ENCODE measurements around the gene MRPS33. TPM values are rescaled to one million over a fixed set of nuclear protein-coding genes. Genes with fewer than 3 reads are reported as not detected.

The MRPS33 gene
- total and polyA plus RNA-seq, 2 of the 8 experiments (the other 6 are each of a cell fraction or from before 2014, with no cell fraction given): 22.9 to 62.6 TPM

GRCh38 chr7:141024668-141025067, 9.9 kb upstream of the MRPS33 start:
- H3K27me3 ChIP-seq (replicated peaks in 1 of 4; ENCODE audit: control insufficient read depth in 3 of 4, extremely low read depth in 1 of 4, insufficient read depth in 3 of 4, low read length in 3 of 4): no peaks in the 10 kb centered on the region
- H2BK12ac ChIP-seq (ENCODE audit: low read depth, low read length): no peak overlapping the region
- no peaks in the 10 kb centered on the region for H3K36me3 ChIP-seq (ENCODE audit: control insufficient read depth in 2 of 4, insufficient read depth in 4 of 4, low read length in 3 of 4)
- H3K4me2 ChIP-seq (ENCODE audit: insufficient read depth in 1 of 2, low read depth in 2 of 2, low read length in 2 of 2): no peak overlapping the region
- H3K79me1 ChIP-seq (ENCODE audit: low read depth, low read length): no peaks in the 10 kb centered on the region
- DNase-seq (ENCODE audit: low read depth in 1 of 2, low spot score in 2 of 2) (no peak), FAIRE-seq (no peak)
- H2BK20ac ChIP-seq (ENCODE audit: low read length): no peak overlapping the region
- H2BK15ac ChIP-seq (ENCODE audit: low read length): no peak overlapping the region
- H2BK120ac ChIP-seq (replicated peaks; ENCODE audit: low read depth, low read length): no peak overlapping the region
- no peak overlapping the region for H3K4me3 ChIP-seq (ENCODE audit: extremely low read depth in 1 of 4, insufficient read depth in 2 of 4, low read depth in 3 of 4, low read length in 4 of 4)
- no peak overlapping the region for H3K9ac ChIP-seq (replicated peaks in 1 of 4; ENCODE audit: extremely low read depth in 1 of 4, low read depth in 3 of 4, low read length in 3 of 4)
- H3K14ac ChIP-seq (ENCODE audit: insufficient read length): no peak overlapping the region
- no peaks in the 10 kb centered on the region for H4K20me1 ChIP-seq (replicated peaks in 1 of 2; ENCODE audit: control insufficient read depth in 1 of 2, insufficient read depth in 2 of 2, low read length in 2 of 2)
- H3K56ac ChIP-seq (replicated peaks; ENCODE audit: insufficient read length, low read depth, low read length): no peak overlapping the region
- POLR2A ChIA-PET (ENCODE audit: partially characterized antibody): interaction anchor here (2.2 kb wide), 1 partner anchor 10 kb away, joined by 5 read pairs; the partner anchor contains the start of gene MRPS33
- peaks cover 4 to 10% of the 10 kb centered on the region in 2 experiments for H3K9me3 ChIP-seq (ENCODE audit: insufficient read depth in 2 of 2, low read depth in 1 of 2, low read length in 1 of 2)
- CTCF ChIA-PET (ENCODE audit: partially characterized antibody): interaction anchor here (1.7 kb wide), 1 partner anchor 195 kb away, joined by 6 read pairs; no protein-coding TSS in a partner anchor
- no peaks in the 10 kb centered on the region for H3K4me1 ChIP-seq (replicated peaks in 1 of 4; ENCODE audit: control insufficient read depth in 3 of 4, insufficient read depth in 4 of 4, low read length in 3 of 4)
- H3K79me2 ChIP-seq (ENCODE audit: control insufficient read depth in 1 of 2, insufficient read depth in 2 of 2, low read length in 2 of 2): no peaks in the 10 kb centered on the region
- no peak overlapping the region for H4K8ac ChIP-seq (ENCODE audit: extremely low read depth, insufficient read depth, low read length)
- no peak overlapping the region for H4K5ac ChIP-seq (ENCODE audit: insufficient read length, low read depth, low read length)
- no peak overlapping the region for H3K18ac ChIP-seq (ENCODE audit: extremely low read depth, low read length)
- 84% methylated on average over 1 of the region's 1 CpG; no CpG with 5 or more reads in 1 of the 2 experiments for WGBS, 2 experiments (ENCODE audit: extremely low coverage in 1 of 2, insufficient coverage in 1 of 2, insufficient read length in 1 of 2, insufficient replicate concordance in 2 of 2, low coverage in 1 of 2, low lambda C conversion rate in 2 of 2, missing lambda C conversion rate in 1 of 2)
- no peaks in the 10 kb centered on the region for H3K23me2 ChIP-seq (ENCODE audit: low read depth, low read length)
- no peak overlapping the region for H2AFZ ChIP-seq (ENCODE audit: low read length)
- no peak overlapping the region for H3K4ac ChIP-seq (replicated peaks; ENCODE audit: insufficient read length, low read depth, low read length)
- no peak overlapping the region for H4K91ac ChIP-seq (replicated peaks; ENCODE audit: insufficient read length, low read length)
- H3K23ac ChIP-seq (ENCODE audit: insufficient read length): no peak overlapping the region
- no peak overlapping the region for H2BK5ac ChIP-seq (ENCODE audit: low read depth, low read length)
- H3K27ac ChIP-seq (ENCODE audit: low read depth, low read length): no peak overlapping the region
- H2AK5ac ChIP-seq (ENCODE audit: low read depth, low read length): no peak overlapping the region
- TF ChIP-seq HDAC6 (IDR thresholded peaks at IDR 0.05; ENCODE audit: low read depth, low read length): no peak

Measured in H1 (cell line).